Liver (tissue), 9 donors: ENCODE data around the gene SMAP2. TPM values are rescaled to one million over a fixed set of nuclear protein-coding genes. Genes with fewer than 3 reads are reported as not detected.

Source experiments
- DNase-seq: peaks from one replicate; pipeline ENCODE4 v3.0.0-alpha.2; 2017; ENCODE audit warnings: low spot score
- H3K27ac ChIP-seq, 2 donors: one replicate each; pipeline ENCODE4 v1.7.0; 2013; ENCODE audit warnings: inconsistent platforms in 2 of 2, low read length in 2 of 2, control low read depth in 1 of 2, low read depth in 1 of 2, mild to moderate bottlenecking in 1 of 2
- H3K27me3 ChIP-seq, 4 donors: one replicate each; pipeline versions ENCODE4 v1.6.1 to v1.7.0; 2013; ENCODE audit warnings: low read length in 3 of 4, inconsistent platforms in 1 of 4, mild to moderate bottlenecking in 1 of 4, moderate library complexity in 1 of 4; ENCODE audit not compliant: control insufficient read depth in 4 of 4, insufficient read depth in 4 of 4
- H3K36me3 ChIP-seq, 4 donors: one replicate each; pipeline versions ENCODE4 v1.6.1 to v1.7.0; 2013; ENCODE audit warnings: low read length in 3 of 4, mild to moderate bottlenecking in 3 of 4, low read depth in 1 of 4, moderate library complexity in 1 of 4; ENCODE audit not compliant: control insufficient read depth in 4 of 4, insufficient read depth in 3 of 4
- H3K4me1 ChIP-seq, 4 donors: one replicate each; pipeline versions ENCODE4 v1.6.1 to v1.7.0; 2013; ENCODE audit warnings: low read length in 3 of 4, mild to moderate bottlenecking in 3 of 4, moderate library complexity in 1 of 4; ENCODE audit not compliant: control insufficient read depth in 4 of 4, insufficient read depth in 4 of 4
- H3K4me3 ChIP-seq, 3 donors: one replicate each; pipeline versions ENCODE4 v1.6.1 to v1.7.0; 2013; ENCODE audit warnings: low read length in 3 of 3, control low read depth in 1 of 3, low read depth in 1 of 3, mild to moderate bottlenecking in 1 of 3
- H3K9ac ChIP-seq, 2 donors: one replicate each; pipeline ENCODE4 v1.7.0; 2013; ENCODE audit warnings: low read length in 2 of 2, mild to moderate bottlenecking in 2 of 2, moderate library complexity in 2 of 2, control low read depth in 1 of 2, low read depth in 1 of 2
- H3K9me3 ChIP-seq, 4 donors: one replicate each; pipeline versions ENCODE4 v1.6.1 to v1.7.0; 2013; ENCODE audit warnings: low read length in 3 of 4; ENCODE audit not compliant: control insufficient read depth in 4 of 4
- ATF3 ChIP-seq: IDR thresholded peaks from 2 replicates; pipeline ENCODE4 v1.6.1; 2016; ENCODE audit warnings: antibody characterized with exemption
- CTCF ChIP-seq: fragments of 150-350 bp; IDR thresholded peaks from 2 replicates; pipeline ENCODE4 v1.5.1; 2017; ENCODE audit warnings: improper control_type of control experiment, low read depth, low read length; ENCODE audit not compliant: missing input control
- EGR1 ChIP-seq, 2 donors: IDR thresholded peaks; 2 replicates each; pipeline ENCODE4 v1.6.1; 2016 to 2018; ENCODE audit warnings: antibody characterized with exemption in 2 of 2, low read depth in 2 of 2
- FOXA1 ChIP-seq: IDR thresholded peaks from 2 replicates; pipeline ENCODE4 v1.6.1; 2016; ENCODE audit warnings: antibody characterized with exemption
- FOXA2 ChIP-seq: IDR thresholded peaks from 2 replicates; pipeline ENCODE4 v1.6.1; 2016; ENCODE audit warnings: antibody characterized with exemption
- GABPA ChIP-seq, 2 donors: IDR thresholded peaks in 1 of 2; conservative IDR thresholded peaks in 1 of 2; 2 replicates each; pipeline ENCODE4 v1.6.1; 2016; ENCODE audit warnings: antibody characterized with exemption in 2 of 2, mild to moderate bottlenecking in 1 of 2, moderate library complexity in 1 of 2
- HNF4A ChIP-seq, 2 donors: conservative IDR thresholded peaks; 2 replicates each; pipeline ENCODE4 v1.6.1; 2016; ENCODE audit warnings: antibody characterized with exemption in 2 of 2, mild to moderate bottlenecking in 2 of 2
- HNF4G ChIP-seq: IDR thresholded peaks from 2 replicates; pipeline ENCODE4 v1.6.1; 2016; ENCODE audit warnings: antibody characterized with exemption
- JUND ChIP-seq, 2 donors: IDR thresholded peaks; 2 replicates each; pipeline ENCODE4 v1.6.1; 2016; ENCODE audit warnings: antibody characterized with exemption in 2 of 2
- MAX ChIP-seq: IDR thresholded peaks from 2 replicates; pipeline ENCODE4 v1.6.1; 2016; ENCODE audit warnings: antibody characterized with exemption
- NR2F2 ChIP-seq: IDR thresholded peaks from 2 replicates; pipeline ENCODE4 v1.6.1; 2016; ENCODE audit warnings: antibody characterized with exemption
- RAD21 ChIP-seq, 2 donors: IDR thresholded peaks; 2 replicates each; pipeline ENCODE4 v1.6.1; 2016; ENCODE audit warnings: antibody characterized with exemption in 2 of 2, mild to moderate bottlenecking in 2 of 2
- REST ChIP-seq: IDR thresholded peaks from 2 replicates; pipeline ENCODE4 v1.6.1; 2016; ENCODE audit warnings: antibody characterized with exemption, mild to moderate bottlenecking
- RXRA ChIP-seq, 2 donors: IDR thresholded peaks; 2 replicates each; pipeline ENCODE4 v1.6.1; 2017 to 2018; ENCODE audit warnings: antibody characterized with exemption in 2 of 2, mild to moderate bottlenecking in 1 of 2
- SP1 ChIP-seq: IDR thresholded peaks from 2 replicates; pipeline ENCODE4 v1.6.1; 2018; ENCODE audit warnings: antibody characterized with exemption, mild to moderate bottlenecking
- TAF1 ChIP-seq: conservative IDR thresholded peaks from 2 replicates; pipeline ENCODE4 v1.6.1; 2016; ENCODE audit warnings: antibody characterized with exemption, mild to moderate bottlenecking
- YY1 ChIP-seq: IDR thresholded peaks from 2 replicates; pipeline ENCODE4 v1.6.1; 2016; ENCODE audit warnings: antibody characterized with exemption, mild to moderate bottlenecking
- ZBTB33 ChIP-seq: IDR thresholded peaks from 2 replicates; pipeline ENCODE4 v1.6.1; 2016; ENCODE audit warnings: antibody characterized with exemption
- WGBS: extraction: QIAGEN DNeasy Blood & Tissue Kit; methylation state at CpG from one replicate; pipeline ENCODE4 v1.1.7; 2013; 5-methylcytosine and 5-hydroxymethylcytosine counted together
- polyA plus RNA-seq, 2 donors: library from polyadenylated mRNA; stranded (reverse) in 1 of 2; unstranded in 1 of 2; fragments of 200-250 nt in 1 of 2; fragments of >200 nt in 1 of 2; fragmentation: Nextera tagmentation in 1 of 2; extraction: Ambion mirVana in 1 of 2; gene quantifications; one replicate each; pipeline versions ENCODE4 v1.2.1 to v1.2.3, GENCODE V29; 2013 to 2015
- total RNA-seq, 2 donors: library from RNA; depleted of rRNA; stranded (reverse); fragments of >200 nt; gene quantifications; one replicate each; pipeline ENCODE4 v1.2.3, GENCODE V29; 2014
- donor health status: healthy.
- donor health status: healthy.
- donor health status: healthy.
- donor health status: healthy.
- donor health status: healthy.

Gene SMAP2
- total and polyA plus RNA-seq, 4 donors, result 20.0 to 36.8 (median 29.8) TPM

- peak in 1 of 2 donors; percentile 70 for TF ChIP-seq GABPA (IDR thresholded peaks at IDR 0.05 in 1 of 2, conservative IDR thresholded peaks at IDR 0.05 in 1 of 2)
Measured at GRCh38 chr1:40338745-40339419, 34.6 kb upstream of the SMAP2 start (continued).

GRCh38 chr1:40339420-40340323, 33.9 kb upstream of the SMAP2 start:
- peak overlapping the region in 1 of 2 donors; percentile 28 for H3K27ac ChIP-seq
- WGBS, result 72% methylated on average over 6 of the region's 6 CpGs
- H3K4me3 ChIP-seq, result peak overlapping the region in 1 of 3 donors; percentile 18
- no peak for DNase-seq
- no peak for TF ChIP-seq TAF1
- no peak for TF ChIP-seq JUND (IDR thresholded peaks at IDR 0.05)
- TF ChIP-seq RAD21 (IDR thresholded peaks at IDR 0.05), result no peak
- TF ChIP-seq SP1, result no peak
- TF ChIP-seq FOXA2, result no peak
- no peak for TF ChIP-seq NR2F2
- no peak for TF ChIP-seq RXRA (IDR thresholded peaks at IDR 0.05)
- no peak for TF ChIP-seq HNF4G
- no peak for TF ChIP-seq MAX
- TF ChIP-seq ATF3, result no peak
- TF ChIP-seq FOXA1, result no peak
- no peak for TF ChIP-seq CTCF
- no peak for TF ChIP-seq REST
- no peak for TF ChIP-seq GABPA (IDR thresholded peaks at IDR 0.05 in 1 of 2, conservative IDR thresholded peaks at IDR 0.05 in 1 of 2)
- no peak for TF ChIP-seq EGR1 (IDR thresholded peaks at IDR 0.05; ENCODE audit: low read depth in 2 of 2)
- TF ChIP-seq ZBTB33, result no peak
- no peak for TF ChIP-seq HNF4A (conservative IDR thresholded peaks at IDR 0.05)
- TF ChIP-seq YY1, result no peak
- H3K9ac ChIP-seq, result no peak overlapping the region
- H3K27me3 ChIP-seq, result no peaks in the 10 kb centered on the region
- peaks cover 0 to 15% (median 5%) of the 10 kb centered on the region in 4 donors for H3K4me1 ChIP-seq
- H3K36me3 ChIP-seq, result no peaks in the 10 kb centered on the region
- H3K9me3 ChIP-seq, result no peaks in the 10 kb centered on the region
